CD14-positive monocyte (primary cell): ENCODE data around the gene SPRYD7. TPM values are rescaled to one million over a fixed set of nuclear protein-coding genes. Genes with fewer than 3 reads are reported as not detected.

Source experiments
- DNase-seq, 3 donors: peaks; one replicate each; pipeline ENCODE4 v3.0.0-alpha.2; 2011 to 2022
- H2AFZ ChIP-seq: 2 replicates; pipeline ENCODE4 v1.6.0; 2012; ENCODE audit warnings: mild to moderate bottlenecking, low read depth, low read length, inconsistent platforms; ENCODE audit not compliant: insufficient read depth, poor library complexity, severe bottlenecking
- H3K27ac ChIP-seq, 2 donors: 1 replicate in 1 of 2; 2 replicates in 1 of 2; pipeline ENCODE4 v1.5.1; 2012 to 2013; ENCODE audit warnings: low read length in 2 of 2, control low read depth in 1 of 2, inconsistent platforms in 1 of 2, low read depth in 1 of 2, mild to moderate bottlenecking in 1 of 2
- H3K27me3 ChIP-seq, 2 donors: one replicate each; pipeline versions ENCODE4 v1.6.0 to v1.6.1; 2011 to 2013; ENCODE audit warnings: low read length in 2 of 2; ENCODE audit not compliant: control insufficient read depth in 2 of 2, insufficient read depth in 2 of 2
- H3K36me3 ChIP-seq, 2 donors: replicated peaks in 1 of 2; 1 replicate in 1 of 2; 2 replicates in 1 of 2; pipeline versions ENCODE4 v1.5.1 to v1.6.1; 2012 to 2013; ENCODE audit warnings: low read length in 2 of 2, control low read depth in 1 of 2, inconsistent platforms in 1 of 2, mild to moderate bottlenecking in 1 of 2; ENCODE audit not compliant: insufficient read depth in 2 of 2, control insufficient read depth in 1 of 2
- H3K4me1 ChIP-seq, 2 donors: 1 replicate in 1 of 2; 2 replicates in 1 of 2; pipeline versions ENCODE4 v1.5.1 to v1.6.1; 2012 to 2013; ENCODE audit warnings: low read length in 2 of 2, control low read depth in 1 of 2, inconsistent platforms in 1 of 2, mild to moderate bottlenecking in 1 of 2, moderate library complexity in 1 of 2; ENCODE audit not compliant: insufficient read depth in 2 of 2, control insufficient read depth in 1 of 2
- H3K4me2 ChIP-seq: replicated peaks from 2 replicates; pipeline ENCODE3; 2012; ENCODE audit warnings: low read length, moderate library complexity, mild to moderate bottlenecking; ENCODE audit not compliant: poor library complexity, severe bottlenecking; ENCODE audit errors: extremely low read depth
- H3K4me3 ChIP-seq, 3 experiments: fragments of 200-600 bp in 1 of 3; sonication (generic) in 1 of 3; replicated peaks in 1 of 3; 1 replicate in 2 of 3; 2 replicates in 1 of 3; pipeline ENCODE4 v1.5.1; 2011 to 2013; ENCODE audit warnings: low read length in 3 of 3, mild to moderate bottlenecking in 3 of 3, control low read depth in 2 of 3, low read depth in 2 of 3, inconsistent platforms in 1 of 3, moderate library complexity in 1 of 3
- H3K79me2 ChIP-seq: 2 replicates; pipeline ENCODE4 v1.6.0; 2012; ENCODE audit warnings: mild to moderate bottlenecking, control low read depth, inconsistent platforms, low read length, moderate library complexity; ENCODE audit not compliant: insufficient read depth
- H3K9ac ChIP-seq: 2 replicates; pipeline ENCODE4 v1.6.0; 2017; ENCODE audit warnings: low read length, mild to moderate bottlenecking; ENCODE audit not compliant: insufficient read depth, poor library complexity, severe bottlenecking
- H3K9me3 ChIP-seq, 2 donors: replicated peaks in 1 of 2; 1 replicate in 1 of 2; 2 replicates in 1 of 2; pipeline versions ENCODE4 v1.5.1 to v1.6.1; 2012 to 2013; ENCODE audit warnings: low read length in 2 of 2, control low read depth in 1 of 2; ENCODE audit not compliant: control insufficient read depth in 1 of 2, insufficient read depth in 1 of 2
- H4K20me1 ChIP-seq: 2 replicates; pipeline ENCODE4 v1.6.0; 2012; ENCODE audit warnings: mild to moderate bottlenecking, low read length, control low read depth, moderate library complexity; ENCODE audit not compliant: insufficient read depth
- H3K27ac Mint-ChIP-seq, 7 donors: one replicate each; pipeline ENCODE4 v1.8.0; 2020; ENCODE audit warnings: mild to moderate bottlenecking in 7 of 7, mixed read lengths in 7 of 7, moderate library complexity in 6 of 7, inconsistent platforms in 2 of 7
- H3K27me3 Mint-ChIP-seq, 3 donors: one replicate each; pipeline ENCODE4 v1.8.0; 2021 to 2022; ENCODE audit warnings: low read depth in 3 of 3, mild to moderate bottlenecking in 3 of 3, mixed read lengths in 3 of 3, moderate library complexity in 3 of 3, inconsistent platforms in 1 of 3
- H3K36me3 Mint-ChIP-seq, 2 donors: one replicate each; pipeline ENCODE4 v1.8.0; 2020; ENCODE audit warnings: mixed read lengths in 2 of 2, inconsistent platforms in 1 of 2, mild to moderate bottlenecking in 1 of 2
- H3K4me1 Mint-ChIP-seq: one replicate; pipeline ENCODE4 v1.8.0; 2020; ENCODE audit warnings: mild to moderate bottlenecking, mixed read lengths
- H3K4me3 Mint-ChIP-seq, 2 donors: one replicate each; pipeline ENCODE4 v1.8.0; 2020; ENCODE audit warnings: mild to moderate bottlenecking in 2 of 2, mixed read lengths in 2 of 2, moderate library complexity in 1 of 2
- H3K9me3 Mint-ChIP-seq, 7 donors: one replicate each; pipeline ENCODE4 v1.8.0; 2020 to 2022; ENCODE audit warnings: mixed read lengths in 7 of 7, mild to moderate bottlenecking in 6 of 7, moderate library complexity in 6 of 7, inconsistent platforms in 2 of 7
- intact Hi-C, 2 donors: fragments of 100-400 bp; cut with micrococcal nuclease; formaldehyde crosslinking; loops; one replicate each; pipeline versions ENCODE4 v1.15.0 to v1.15.1; 2023
- polyA plus RNA-seq, 3 donors: library from polyadenylated mRNA; depleted of rRNA in 1 of 3; unstranded in 2 of 3; stranded (reverse) in 1 of 3; fragments of 300-500 nt in 2 of 3; fragments of >200 nt in 1 of 3; fragmentation: Illumina TruSeq in 2 of 3; gene quantifications; 1 replicate in 2 of 3; 2 replicates in 1 of 3; pipeline ENCODE4 v1.2.3, GENCODE V29; 2012 to 2021
- small RNA-seq: library from RNA; depleted of rRNA; stranded (forward); fragments of <200 nt; gene quantifications from one replicate; pipeline ENCODE3, GENCODE V24; 2012; ENCODE audit warnings: low read depth; ENCODE audit not compliant: insufficient read length
- TF ChIP-seq, protein P1 (sequence below): fragments of 200-600 bp; IDR thresholded peaks from one replicate; pipeline ENCODE4 v1.8.0; 2022; ENCODE audit warnings: antibody characterized with exemption, mild to moderate bottlenecking

Gene SPRYD7
- polyA plus RNA-seq, 3 donors = 1.1 to 2.3 (median 1.2) TPM

DNA sequence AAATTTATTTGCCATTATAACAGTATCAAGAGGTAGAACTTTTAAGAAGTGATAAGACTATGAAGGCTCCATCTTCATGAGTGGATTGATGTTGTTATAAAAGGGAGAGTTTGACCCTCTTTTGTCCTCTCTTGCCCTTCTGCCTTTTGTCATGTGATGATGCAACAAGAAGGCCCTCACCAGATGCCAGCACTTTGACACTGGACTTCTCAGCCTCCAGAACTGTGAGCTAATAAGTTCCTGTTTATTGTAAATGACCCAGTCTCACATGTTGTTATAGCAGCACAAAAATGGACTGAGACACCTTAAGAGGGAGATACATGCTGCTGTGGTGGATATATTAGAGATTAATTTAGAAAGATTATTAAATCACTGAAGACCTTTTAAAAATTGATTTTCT, 71.6 kb downstream of the SPRYD7 start:
- no peaks in the 10 kb centered on the region for H3K79me2 ChIP-seq
- H3K9ac ChIP-seq = no peak overlapping the region
- no peaks in the 10 kb centered on the region for H3K27me3 ChIP-seq
- TF ChIP-seq, protein P1, sequence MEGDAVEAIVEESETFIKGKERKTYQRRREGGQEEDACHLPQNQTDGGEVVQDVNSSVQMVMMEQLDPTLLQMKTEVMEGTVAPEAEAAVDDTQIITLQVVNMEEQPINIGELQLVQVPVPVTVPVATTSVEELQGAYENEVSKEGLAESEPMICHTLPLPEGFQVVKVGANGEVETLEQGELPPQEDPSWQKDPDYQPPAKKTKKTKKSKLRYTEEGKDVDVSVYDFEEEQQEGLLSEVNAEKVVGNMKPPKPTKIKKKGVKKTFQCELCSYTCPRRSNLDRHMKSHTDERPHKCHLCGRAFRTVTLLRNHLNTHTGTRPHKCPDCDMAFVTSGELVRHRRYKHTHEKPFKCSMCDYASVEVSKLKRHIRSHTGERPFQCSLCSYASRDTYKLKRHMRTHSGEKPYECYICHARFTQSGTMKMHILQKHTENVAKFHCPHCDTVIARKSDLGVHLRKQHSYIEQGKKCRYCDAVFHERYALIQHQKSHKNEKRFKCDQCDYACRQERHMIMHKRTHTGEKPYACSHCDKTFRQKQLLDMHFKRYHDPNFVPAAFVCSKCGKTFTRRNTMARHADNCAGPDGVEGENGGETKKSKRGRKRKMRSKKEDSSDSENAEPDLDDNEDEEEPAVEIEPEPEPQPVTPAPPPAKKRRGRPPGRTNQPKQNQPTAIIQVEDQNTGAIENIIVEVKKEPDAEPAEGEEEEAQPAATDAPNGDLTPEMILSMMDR = no peak
- H3K27ac ChIP-seq = no peak overlapping the region
- DNase-seq = no peak
- H3K4me2 ChIP-seq = no peak overlapping the region
- peaks cover 0 to 9% (median 4%) of the 10 kb centered on the region in 7 donors for H3K9me3 Mint-ChIP-seq
- no peaks in the 10 kb centered on the region for H3K9me3 ChIP-seq
- no peaks in the 10 kb centered on the region for H3K36me3 ChIP-seq
- no peaks in the 10 kb centered on the region for H3K36me3 Mint-ChIP-seq
- intact Hi-C loops = no loop called here
- no peak overlapping the region for H3K4me3 ChIP-seq
- no peak overlapping the region for H2AFZ ChIP-seq
- H3K4me3 Mint-ChIP-seq = no peak overlapping the region
- H3K27ac Mint-ChIP-seq = no peak overlapping the region
- H3K27me3 Mint-ChIP-seq = peaks cover 2 to 5% (median 3%) of the 10 kb centered on the region in 3 donors
- H3K4me1 Mint-ChIP-seq = no peaks in the 10 kb centered on the region
- H4K20me1 ChIP-seq = no peaks in the 10 kb centered on the region
- no peaks in the 10 kb centered on the region for H3K4me1 ChIP-seq

Small RNA genes within 50 kb of the gene (small RNA-seq; reads per million reads assigned to genes)
- not detected for gene RNY4P30
- 2.1 reads per million for gene RNY4P9

Other genes starting within 250 kb of the SPRYD7 start
- gene EBPL, start 244.9 kb downstream of the SPRYD7 start, polyA plus RNA-seq = 10 to 100 TPM; 10.2 to 29.4 (median 27.3) TPM
- 10 to 100 TPM; 11.5 to 15.3 (median 12.8) TPM for gene KPNA3, start 143.7 kb downstream of the SPRYD7 start, polyA plus RNA-seq
- 10 to 100 TPM in 1 of 3 donors, 1 to 10 TPM in 2; 5.8 to 14.1 (median 6.1) TPM for gene TRIM13, start 60.7 kb upstream of the SPRYD7 start, polyA plus RNA-seq
- under 1 TPM in 2 of 3 donors, not detected in 1; 0.15 to 0.29 TPM for gene KCNRG, start 79.1 kb upstream of the SPRYD7 start, polyA plus RNA-seq